Measurements from ENCODE around the gene ARL5A.

Gene ARL5A

DNA sequence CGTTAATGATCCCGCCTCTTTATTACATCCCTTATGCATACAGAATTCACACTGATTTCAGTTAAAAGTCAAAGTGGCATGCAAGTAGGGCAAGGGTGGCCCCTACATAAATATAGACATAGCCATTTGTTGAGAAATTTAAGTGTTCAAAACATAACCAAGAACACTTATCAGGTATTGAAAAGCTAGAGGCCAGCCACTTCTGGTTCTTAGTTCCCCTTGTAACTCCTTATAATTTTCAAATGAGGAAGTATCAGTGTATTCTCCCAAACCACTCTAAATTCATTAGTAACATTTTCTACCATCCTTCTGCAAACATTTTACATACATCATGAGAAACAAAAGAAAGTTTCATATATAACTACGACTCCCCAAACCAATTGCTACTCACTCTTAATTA, 5.8 kb upstream of the ARL5A start:
- Histone ChIP-seq H3K9ac (ENCODE audit: low read length) (no peak overlapping the region), H3K36me3 (replicated peaks; ENCODE audit: insufficient read depth, low read length) (no peaks in the 10 kb centered on the region), H3K4me2 (ENCODE audit: low read depth, low read length) (no peak overlapping the region), H3F3A (ENCODE audit: insufficient read depth, low read length) (no peaks in the 10 kb centered on the region), H3K79me2 (ENCODE audit: low read length) (no peaks in the 10 kb centered on the region), H3K4me3 (ENCODE audit: low read length) (no peak overlapping the region), H3K4me1 (ENCODE audit: low read length) (peaks cover 4% of the 10 kb centered on the region), H3K9me3 (replicated peaks; ENCODE audit: insufficient read depth, low read length) (no peaks in the 10 kb centered on the region), H2AFZ (ENCODE audit: low read length) (no peak overlapping the region), H4K20me1 (ENCODE audit: insufficient read depth, low read length) (no peaks in the 10 kb centered on the region), H3K9me2 (replicated peaks; ENCODE audit: insufficient read depth, low read length) (no peaks in the 10 kb centered on the region), H3K27me3 (replicated peaks; ENCODE audit: insufficient read depth, low read length) (no peaks in the 10 kb centered on the region), H3K27ac (ENCODE audit: low read length) (no peak overlapping the region)
- DNase-seq, result no peak
- no peak for TF ChIP-seq CTCF (IDR thresholded peaks at IDR 0.05; ENCODE audit: low read length)
- no peak for TF ChIP-seq EZH2phosphoT487 (IDR thresholded peaks at IDR 0.05; ENCODE audit: low read length)
- no peak for TF ChIP-seq EZH2 (optimal IDR thresholded peaks at IDR 0.05; ENCODE audit: low read depth, low read length)

GRCh38 chr2:151830961-151831360, 2.7 kb upstream of the ARL5A start:
- Histone ChIP-seq H3K4me2 (ENCODE audit: low read depth, low read length) (no peak overlapping the region), H3K27ac (ENCODE audit: low read length) (no peak overlapping the region), H3K4me3 (ENCODE audit: low read length) (no peak overlapping the region), H3F3A (ENCODE audit: insufficient read depth, low read length) (no peaks in the 10 kb centered on the region), H3K9me2 (replicated peaks; ENCODE audit: insufficient read depth, low read length) (no peaks in the 10 kb centered on the region), H3K9me3 (replicated peaks; ENCODE audit: insufficient read depth, low read length) (no peaks in the 10 kb centered on the region), H3K27me3 (replicated peaks; ENCODE audit: insufficient read depth, low read length) (no peaks in the 10 kb centered on the region), H3K79me2 (ENCODE audit: low read length) (peaks cover 22% of the 10 kb centered on the region), H3K4me1 (ENCODE audit: low read length) (peaks cover 13% of the 10 kb centered on the region), H2AFZ (ENCODE audit: low read length) (no peak overlapping the region), H4K20me1 (ENCODE audit: insufficient read depth, low read length) (no peaks in the 10 kb centered on the region), H3K36me3 (replicated peaks; ENCODE audit: insufficient read depth, low read length) (no peaks in the 10 kb centered on the region), H3K9ac (ENCODE audit: low read length) (no peak overlapping the region)
- DNase-seq, result no peak
- TF ChIP-seq CTCF (IDR thresholded peaks at IDR 0.05; ENCODE audit: low read length) (no peak), EZH2phosphoT487 (IDR thresholded peaks at IDR 0.05; ENCODE audit: low read length) (no peak), EZH2 (optimal IDR thresholded peaks at IDR 0.05; ENCODE audit: low read depth, low read length) (no peak)

DNA sequence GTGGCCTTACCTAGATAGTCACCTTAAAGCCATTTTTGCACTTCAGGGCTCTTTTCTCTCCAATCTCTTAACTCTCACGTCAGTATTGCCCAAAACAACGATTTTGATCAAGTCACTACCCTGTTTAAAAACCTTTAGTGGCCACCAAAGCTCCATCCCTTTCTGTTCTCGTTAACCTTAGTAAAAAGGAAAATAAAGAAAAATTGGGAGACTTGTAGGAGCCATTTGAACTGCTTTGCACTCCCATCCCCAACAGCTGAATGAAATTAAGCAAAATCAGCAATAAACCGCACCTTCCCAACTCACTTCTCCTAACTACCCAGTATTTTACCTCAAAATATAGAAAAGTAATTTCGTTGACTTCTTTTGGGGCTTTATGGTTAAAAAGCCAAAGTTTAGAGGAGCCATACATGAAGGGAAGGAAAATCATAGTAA, 686 bp upstream of the ARL5A start:
- Histone ChIP-seq H3K27ac (ENCODE audit: low read length) (peak overlapping the region; percentile 78), H3K4me3 (ENCODE audit: low read length) (peak overlapping the region; percentile 57)
- no peak for DNase-seq

More for the DNA sequence above, 686 bp upstream of the ARL5A start:
- Histone ChIP-seq H3F3A (ENCODE audit: insufficient read depth, low read length) (no peaks in the 10 kb centered on the region), H2AFZ (ENCODE audit: low read length) (peak overlapping the region; percentile 91), H3K27me3 (replicated peaks; ENCODE audit: insufficient read depth, low read length) (no peaks in the 10 kb centered on the region), H3K4me2 (ENCODE audit: low read depth, low read length) (peak overlapping the region; percentile 82), H3K9ac (ENCODE audit: low read length) (peak overlapping the region; percentile 65), H3K4me1 (ENCODE audit: low read length) (peaks cover 13% of the 10 kb centered on the region), H3K36me3 (replicated peaks; ENCODE audit: insufficient read depth, low read length) (no peaks in the 10 kb centered on the region), H4K20me1 (ENCODE audit: insufficient read depth, low read length) (no peaks in the 10 kb centered on the region), H3K9me3 (replicated peaks; ENCODE audit: insufficient read depth, low read length) (no peaks in the 10 kb centered on the region), H3K79me2 (ENCODE audit: low read length) (peaks cover 42% of the 10 kb centered on the region), H3K9me2 (replicated peaks; ENCODE audit: insufficient read depth, low read length) (no peaks in the 10 kb centered on the region)
- TF ChIP-seq EZH2 (optimal IDR thresholded peaks at IDR 0.05; ENCODE audit: low read depth, low read length), result no peak
- TF ChIP-seq CTCF (IDR thresholded peaks at IDR 0.05; ENCODE audit: low read length), result no peak
- TF ChIP-seq EZH2phosphoT487 (IDR thresholded peaks at IDR 0.05; ENCODE audit: low read length), result no peak
